ENCODE measurements around the gene CISH.

CISH gene

GRCh38 chr3:50612234-50612882 is 784 bp upstream of the CISH start:
- DNase-seq = no peak

DNA sequence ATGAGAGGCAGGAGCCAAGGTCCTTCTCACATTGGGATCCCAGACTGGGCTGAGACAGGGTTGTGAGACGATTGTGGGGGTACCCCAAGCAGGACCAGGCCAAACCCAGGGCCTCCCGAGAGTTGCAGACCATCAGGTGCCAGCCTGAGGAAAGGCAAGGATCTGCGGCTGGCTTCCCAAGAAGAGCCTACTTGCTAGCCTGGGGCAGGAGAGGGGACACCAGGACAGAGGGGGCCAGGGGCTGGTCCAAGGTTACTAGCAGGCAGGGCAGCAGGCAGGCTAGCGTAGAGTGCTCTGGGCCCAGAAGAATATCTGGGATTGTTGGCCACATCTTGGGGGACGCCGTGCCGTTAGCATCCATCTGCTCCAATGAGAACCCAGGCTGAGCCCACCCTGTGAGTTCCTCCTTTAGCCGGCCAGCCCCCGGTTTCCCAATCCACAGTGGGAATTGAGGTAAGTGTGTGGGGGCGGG is 546 bp downstream of the CISH start:
- DNase-seq = no peak

- DNase-seq = no peak
These were observed 1.2 kb downstream of the CISH start for GRCh38 chr3:50610181-50610971.

DNA sequence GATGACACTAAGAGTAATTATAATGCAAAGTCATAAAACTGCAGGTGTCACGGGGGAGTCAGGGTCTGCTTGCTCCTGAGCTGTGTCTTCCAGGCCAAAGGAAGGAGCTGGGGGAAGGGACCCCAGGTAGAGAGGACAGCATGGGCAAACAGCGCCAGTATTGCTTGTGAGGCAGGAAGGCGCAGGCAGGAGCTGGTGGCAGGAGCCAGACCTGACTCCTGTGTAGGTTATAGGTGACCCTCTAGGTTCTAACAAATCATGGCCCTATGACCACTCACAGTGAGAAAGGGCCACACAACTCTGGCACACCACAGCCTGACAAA is 1.9 kb downstream of the CISH start:
- DNase-seq = no peak

- no peak for DNase-seq
These were observed 2.4 kb downstream of the CISH start for GRCh38 chr3:50609071-50609762.

DNA sequence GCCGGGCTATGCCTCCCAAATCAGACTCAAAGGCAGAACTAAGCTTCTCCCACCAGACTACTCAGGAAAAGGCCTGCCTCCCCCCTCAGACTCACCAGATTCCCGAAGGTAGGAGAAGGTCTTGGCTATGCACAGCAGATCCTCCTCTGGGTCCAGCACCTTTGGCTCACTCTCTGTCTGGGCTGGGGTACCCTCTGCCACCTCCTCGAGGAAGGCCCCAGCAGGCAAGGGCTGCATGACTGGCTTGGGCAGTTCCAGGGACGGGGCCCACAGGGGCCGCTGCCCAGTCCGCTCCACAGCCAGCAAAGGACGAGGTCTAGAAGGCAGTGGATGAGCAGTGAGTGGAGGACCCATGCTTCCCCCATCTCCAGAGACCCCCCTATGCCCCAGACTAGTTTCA is 3.3 kb downstream of the CISH start:
- no peak for DNase-seq

DNA sequence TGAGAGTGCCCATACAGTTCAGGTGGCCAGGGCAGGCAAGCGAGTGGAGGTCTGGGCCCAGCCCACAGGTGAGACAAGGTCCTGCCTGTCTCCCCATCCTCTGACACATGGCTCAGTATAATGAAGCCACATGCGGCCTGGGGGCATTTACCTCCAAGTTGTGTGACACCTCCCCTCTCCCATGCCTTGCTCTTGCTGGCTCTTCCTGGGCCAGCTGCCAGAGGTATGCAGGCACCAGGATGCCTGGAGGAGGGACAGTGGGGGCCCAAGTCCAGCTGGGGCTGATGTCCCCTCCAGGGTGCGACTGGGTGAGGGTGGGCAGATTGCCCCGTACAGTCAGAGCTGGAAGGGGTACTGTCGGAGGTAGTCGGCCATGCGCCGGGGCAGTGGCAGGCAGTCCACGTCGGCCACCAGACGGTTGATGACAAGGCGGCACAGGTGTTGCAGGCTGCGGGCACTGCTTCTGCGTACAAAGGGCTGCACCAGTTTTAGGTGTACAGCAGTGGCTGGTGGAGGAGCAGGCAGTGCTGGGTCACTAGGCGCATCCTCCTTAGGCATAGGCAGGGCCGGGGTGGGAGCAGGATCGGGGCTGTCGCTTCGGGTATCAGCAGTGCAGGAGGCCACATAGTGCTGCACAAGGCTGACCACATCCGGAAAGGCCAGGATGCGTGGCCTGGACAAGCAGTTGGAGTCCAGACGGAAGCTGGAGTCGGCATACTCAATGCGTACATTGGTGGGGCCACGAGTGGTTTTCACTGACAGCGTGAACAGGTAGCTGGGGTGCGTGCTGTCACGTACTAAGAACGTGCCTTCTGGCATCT is 4.1 kb downstream of the CISH start:
- DNase-seq = no peak

DNA sequence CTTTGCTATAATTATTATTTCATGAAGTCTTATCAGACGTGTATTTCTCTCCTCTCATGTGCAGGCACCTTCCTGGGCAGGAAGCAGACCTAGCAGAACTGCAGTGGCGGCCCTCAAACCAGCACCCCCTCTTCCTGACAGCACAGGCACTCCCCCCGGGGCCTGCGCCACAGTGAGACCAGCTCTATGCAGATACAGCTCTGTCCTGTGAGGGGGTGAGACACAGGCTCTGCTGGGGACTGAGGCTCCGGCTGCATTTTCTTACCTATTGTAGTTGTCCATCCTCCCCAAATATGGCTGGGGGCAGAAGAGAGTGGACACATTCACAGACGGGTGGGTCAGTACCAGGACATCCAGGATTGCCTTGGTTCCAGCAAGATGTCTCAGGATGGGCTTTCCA is 5.0 kb downstream of the CISH start:
- DNase-seq = no peak

GRCh38 chr3:50605901-50606326 is 5.7 kb downstream of the CISH start:
- no peak for DNase-seq

- DNase-seq = no peak
These were observed 6.7 kb downstream of the CISH start for GRCh38 chr3:50604628-50605588.

GRCh38 chr3:50604110-50604621 is 7.4 kb downstream of the CISH start:
- DNase-seq = no peak

GRCh38 chr3:50603261-50604109 is 8.1 kb downstream of the CISH start:
- DNase-seq = no peak

GRCh38 chr3:50602595-50603191 is 8.9 kb downstream of the CISH start:
- no peak for DNase-seq

GRCh38 chr3:50600841-50601591 is 10.6 kb downstream of the CISH start:
- DNase-seq = peak; percentile 87

DNA sequence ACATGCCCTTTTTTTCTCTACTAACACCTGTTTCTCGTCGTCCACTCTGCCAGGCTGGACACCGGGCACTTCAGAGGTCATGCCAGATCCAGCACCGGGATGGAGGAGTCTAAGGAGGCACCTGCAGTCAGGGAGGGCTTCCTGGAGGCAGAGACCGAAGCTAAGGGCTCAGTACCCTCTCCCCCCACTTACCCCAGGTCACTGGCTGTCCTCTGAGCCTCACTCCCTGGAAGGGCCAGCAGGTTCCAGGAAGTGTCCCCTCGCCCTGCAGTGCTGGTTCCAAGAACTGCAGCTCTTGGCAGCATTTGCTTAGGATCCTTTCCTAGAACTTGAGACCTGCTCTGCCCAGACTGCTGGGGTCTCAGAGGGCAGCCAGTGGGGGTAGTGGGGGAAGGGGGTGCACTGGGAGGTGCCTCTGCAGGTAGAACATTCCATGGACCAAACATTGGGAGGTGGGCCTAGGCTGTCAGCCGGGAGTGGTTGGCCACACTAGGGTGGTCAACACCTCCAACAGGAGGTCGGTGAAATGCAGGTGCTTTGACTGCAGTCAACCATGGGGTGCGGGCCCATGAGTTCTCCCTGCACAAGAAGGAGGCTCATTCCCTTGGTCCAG is 11.3 kb downstream of the CISH start:
- no peak for DNase-seq

GRCh38 chr3:50599716-50600118 is 11.9 kb downstream of the CISH start:
- no peak for DNase-seq

DNA sequence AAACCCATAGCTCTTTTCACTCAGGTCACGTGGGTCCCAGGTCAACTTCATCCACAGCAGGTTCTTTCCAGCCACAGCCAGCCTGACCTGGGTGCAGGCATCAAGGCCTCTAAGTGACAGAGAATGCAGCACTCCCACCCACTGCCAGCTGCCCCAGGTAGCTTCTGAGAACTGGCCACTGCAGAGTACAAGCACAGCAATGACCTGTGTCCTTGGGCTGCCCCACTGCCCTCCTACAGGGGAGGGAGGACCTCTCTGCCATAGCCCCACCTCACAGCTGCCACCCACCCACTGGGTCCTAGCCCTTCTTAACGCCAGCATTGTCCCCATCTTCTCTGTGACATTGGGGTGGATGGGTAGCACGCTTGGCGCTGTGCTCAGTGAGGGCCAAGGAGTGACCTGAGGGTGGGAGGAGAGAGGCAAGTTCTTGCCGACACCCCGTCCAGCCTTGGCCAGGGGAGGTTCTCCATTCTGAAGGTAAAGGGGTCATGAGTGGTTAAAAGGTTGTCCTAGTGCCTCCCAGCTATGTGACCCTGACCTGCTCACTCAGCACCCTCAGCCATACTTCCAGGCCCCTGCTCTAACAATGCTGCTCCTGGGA is 12.4 kb downstream of the CISH start:
- no peak for DNase-seq

DNA sequence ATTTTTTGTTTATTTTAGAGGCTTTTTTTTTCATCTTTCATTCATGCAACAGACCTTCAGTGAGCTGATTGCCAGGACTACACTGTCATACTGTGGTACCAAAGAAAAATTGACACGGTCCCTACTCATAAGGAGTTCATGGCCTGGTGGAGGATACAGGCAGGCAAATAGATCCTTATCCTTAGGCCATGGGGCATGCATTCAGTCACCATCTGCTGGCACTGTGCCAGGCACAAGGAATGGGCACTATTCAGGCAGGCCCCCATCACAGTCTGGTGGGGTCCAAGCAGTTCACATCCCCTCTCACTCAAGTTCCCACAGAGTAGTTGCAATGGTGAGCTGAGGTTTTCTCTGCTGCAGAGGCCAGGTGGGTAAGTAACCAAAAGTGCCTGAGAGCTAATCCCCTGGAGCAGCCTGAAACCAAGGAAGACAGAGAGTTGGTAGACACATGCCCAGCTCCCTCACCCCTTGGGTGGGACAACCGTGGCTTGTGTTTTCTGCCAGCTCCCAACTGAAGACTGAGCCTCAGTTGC is 17.3 kb downstream of the CISH start:
- DNase-seq = no peak
